Left lung (tissue), 10 donors: ENCODE results near the gene SHC3. TPM values are rescaled to one million over a fixed set of nuclear protein-coding genes. Genes with fewer than 3 reads are reported as not detected.
A peak's percentile ranks its signal among the peaks of the same experiment; 100 is the strongest.

Experiments
- ATAC-seq: fragments of 200-7000 bp; cut with Tn5 transposase; one replicate; pipeline ENCODE4 v1.9.1; 2020; ENCODE audit warnings: moderate library complexity
- DNase-seq, 4 donors: peaks; one replicate each; pipeline ENCODE4 v3.0.0-alpha.2; 2013 to 2020
- H3K27ac ChIP-seq, 2 donors: fragments of 200-600 bp; sonication (generic) in 1 of 2; one replicate each; pipeline versions ENCODE4 v1.5.0 to v1.8.0; 2020 to 2021
- H3K27me3 ChIP-seq, 2 donors: fragments of 200-600 bp; sonication (generic) in 1 of 2; one replicate each; pipeline versions ENCODE4 v1.5.0 to v1.8.0; 2020 to 2021
- H3K36me3 ChIP-seq, 2 donors: fragments of 200-600 bp; sonication (generic) in 1 of 2; one replicate each; pipeline versions ENCODE4 v1.5.0 to v1.8.0; 2020 to 2021
- H3K4me1 ChIP-seq, 2 donors: fragments of 200-600 bp; one replicate each; pipeline ENCODE4 v1.8.0; 2021
- H3K4me3 ChIP-seq, 2 donors: fragments of 200-600 bp; sonication (generic) in 1 of 2; one replicate each; pipeline versions ENCODE4 v1.5.0 to v1.8.0; 2020 to 2021; ENCODE audit warnings: mild to moderate bottlenecking in 1 of 2
- H3K9me3 ChIP-seq, 2 donors: fragments of 200-600 bp; sonication (generic) in 1 of 2; one replicate each; pipeline versions ENCODE4 v1.5.0 to v1.8.0; 2020 to 2021
- intact Hi-C, 2 donors: fragments of 100-400 bp; cut with DNase I; formaldehyde crosslinking; loops; one replicate each; pipeline versions ENCODE4 v1.11.2 to v1.14.2; 2022
- polyA plus RNA-seq, 6 donors: library from polyadenylated mRNA; unstranded; fragments of 120-200 nt; gene quantifications; one replicate each; pipeline ENCODE4 v1.2.1, GENCODE V29; 2013; ENCODE audit not compliant: insufficient read length in 6 of 6
- total RNA-seq, 2 donors: library from RNA; stranded (reverse); fragmentation: NEBNext Ultra II Directional; extraction: Animal tissue kit (Norgen Biotek cat#: 25700); gene quantifications; one replicate each; pipeline ENCODE4 v1.2.1, GENCODE V29; 2021
- TF ChIP-seq, protein P1 (sequence below), 2 donors: fragments of 200-600 bp; sonication (generic) in 1 of 2; IDR thresholded peaks; one replicate each; pipeline versions ENCODE4 v1.5.0 to v1.8.0; 2021; ENCODE audit warnings: antibody characterized with exemption in 2 of 2
- donor health status: DM: no; HTN: yes; CAD: no.
- donor health status: DM: no; HTN: no; CAD: no.

Gene SHC3
- total and polyA plus RNA-seq, 8 donors: 10.4 to 19.2 (median 15.6) TPM

DNA sequence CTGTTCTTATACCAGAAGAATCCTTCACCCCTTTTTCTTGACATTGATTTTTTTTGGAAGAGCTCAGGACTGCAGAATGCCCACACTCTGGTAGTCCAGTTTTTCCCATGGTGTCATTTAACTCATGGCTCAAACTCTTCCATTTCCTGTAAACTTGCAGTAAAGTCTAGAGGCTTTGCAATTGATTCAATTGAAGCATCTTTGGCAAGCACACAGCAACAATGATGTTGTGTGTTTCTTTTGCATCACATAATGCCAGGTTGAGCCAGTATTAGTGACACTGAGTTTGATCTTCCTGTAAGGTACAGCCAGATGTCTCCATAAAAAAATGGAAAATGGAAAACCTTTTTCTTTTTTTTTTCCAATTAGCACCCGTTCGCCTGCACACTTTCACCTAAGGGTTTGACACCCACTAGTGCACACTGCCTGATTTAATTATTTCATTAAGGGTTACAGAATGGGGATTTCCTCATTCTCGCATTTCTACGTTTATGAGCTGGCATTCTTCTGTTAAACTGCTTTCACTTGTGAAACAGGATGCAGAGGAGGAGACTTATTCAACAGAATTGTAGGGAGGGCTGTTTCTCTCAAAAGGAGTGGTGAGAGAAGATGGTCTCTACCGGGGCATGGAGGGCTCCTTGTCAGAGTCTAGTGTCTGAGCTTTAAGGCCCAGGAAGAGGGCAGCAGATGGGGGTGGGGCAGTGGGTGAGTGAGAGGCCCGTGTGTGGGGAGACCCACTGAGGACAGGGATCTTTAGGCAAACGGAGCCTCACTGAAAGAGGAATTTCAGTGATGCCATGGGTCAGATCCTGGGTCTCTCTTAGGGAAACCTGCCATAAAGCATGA lies 189.6 kb downstream of the SHC3 start:
- Histone ChIP-seq H3K27ac (no peak overlapping the region), H3K4me3 (no peak overlapping the region), H3K9me3 (no peaks in the 10 kb centered on the region), H3K36me3 (no peaks in the 10 kb centered on the region), H3K4me1 (peaks cover 2 to 45% of the 10 kb centered on the region in 2 donors), H3K27me3 (peaks cover 0 to 39% of the 10 kb centered on the region in 2 donors)
- DNase-seq: no peak
- TF ChIP-seq, protein P1, sequence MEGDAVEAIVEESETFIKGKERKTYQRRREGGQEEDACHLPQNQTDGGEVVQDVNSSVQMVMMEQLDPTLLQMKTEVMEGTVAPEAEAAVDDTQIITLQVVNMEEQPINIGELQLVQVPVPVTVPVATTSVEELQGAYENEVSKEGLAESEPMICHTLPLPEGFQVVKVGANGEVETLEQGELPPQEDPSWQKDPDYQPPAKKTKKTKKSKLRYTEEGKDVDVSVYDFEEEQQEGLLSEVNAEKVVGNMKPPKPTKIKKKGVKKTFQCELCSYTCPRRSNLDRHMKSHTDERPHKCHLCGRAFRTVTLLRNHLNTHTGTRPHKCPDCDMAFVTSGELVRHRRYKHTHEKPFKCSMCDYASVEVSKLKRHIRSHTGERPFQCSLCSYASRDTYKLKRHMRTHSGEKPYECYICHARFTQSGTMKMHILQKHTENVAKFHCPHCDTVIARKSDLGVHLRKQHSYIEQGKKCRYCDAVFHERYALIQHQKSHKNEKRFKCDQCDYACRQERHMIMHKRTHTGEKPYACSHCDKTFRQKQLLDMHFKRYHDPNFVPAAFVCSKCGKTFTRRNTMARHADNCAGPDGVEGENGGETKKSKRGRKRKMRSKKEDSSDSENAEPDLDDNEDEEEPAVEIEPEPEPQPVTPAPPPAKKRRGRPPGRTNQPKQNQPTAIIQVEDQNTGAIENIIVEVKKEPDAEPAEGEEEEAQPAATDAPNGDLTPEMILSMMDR (IDR thresholded peaks at IDR 0.05): no peak
- intact Hi-C loops: no loop called here
- no peak for ATAC-seq

DNA sequence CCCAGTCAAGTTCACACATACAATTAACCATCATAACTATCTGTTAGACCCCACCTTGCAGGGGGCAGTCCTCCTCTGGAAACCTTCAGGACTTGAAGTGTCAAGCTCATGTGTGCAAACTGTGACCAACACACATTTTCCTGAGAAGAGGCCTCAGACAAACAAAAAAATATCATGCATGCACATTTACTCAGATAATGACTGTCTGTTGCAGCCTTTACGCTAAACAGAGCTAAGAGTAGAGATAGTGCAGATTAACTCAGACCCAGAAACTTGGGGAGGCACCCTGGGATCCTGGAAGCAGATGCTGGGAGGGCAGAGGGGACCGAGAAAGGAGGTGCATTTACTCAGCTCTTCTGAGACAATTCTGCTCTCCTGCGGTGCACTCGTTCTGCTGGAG lies 191.0 kb downstream of the SHC3 start:
- TF ChIP-seq, protein P1 (IDR thresholded peaks at IDR 0.05): no peak
- ATAC-seq: no peak

DNA sequence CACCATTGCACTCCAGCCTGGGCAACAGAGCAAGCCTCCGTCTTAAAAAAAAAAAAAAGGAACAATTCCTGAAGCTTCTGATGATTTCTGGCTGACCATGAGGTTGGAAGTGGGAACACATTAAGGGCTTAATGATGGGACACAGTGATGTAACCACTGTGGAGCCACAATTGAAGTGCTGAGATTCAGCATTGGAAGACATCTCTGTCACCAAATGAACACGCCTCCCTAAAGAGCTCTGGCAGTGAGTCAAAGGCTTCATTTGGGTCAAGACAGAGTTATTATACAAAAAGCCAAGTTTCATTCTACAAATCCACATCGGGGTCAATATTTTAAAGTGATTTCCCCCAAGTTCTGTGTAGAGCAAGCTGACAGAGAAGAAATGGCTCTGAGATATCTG lies 191.8 kb downstream of the SHC3 start:
- Histone ChIP-seq H3K27ac (no peak overlapping the region), H3K27me3 (peaks cover 0 to 22% of the 10 kb centered on the region in 2 donors), H3K36me3 (no peaks in the 10 kb centered on the region), H3K4me3 (no peak overlapping the region), H3K4me1 (peaks cover 0 to 26% of the 10 kb centered on the region in 2 donors), H3K9me3 (peaks cover 0 to 3% of the 10 kb centered on the region in 2 donors)
- intact Hi-C loops: no loop called here
- no peak for ATAC-seq
- DNase-seq: peak in 2 of 4 donors; percentile 63 to 83
- TF ChIP-seq, protein P1 (IDR thresholded peaks at IDR 0.05): no peak

More for the DNA sequence above, 191.0 kb downstream of the SHC3 start:
- Histone ChIP-seq H3K27me3 (peaks cover 0 to 30% of the 10 kb centered on the region in 2 donors), H3K4me1 (peaks cover 0 to 35% of the 10 kb centered on the region in 2 donors), H3K27ac (no peak overlapping the region), H3K4me3 (no peak overlapping the region), H3K36me3 (no peaks in the 10 kb centered on the region), H3K9me3 (no peaks in the 10 kb centered on the region)
- intact Hi-C loops: no loop called here
- DNase-seq: no peak

DNA sequence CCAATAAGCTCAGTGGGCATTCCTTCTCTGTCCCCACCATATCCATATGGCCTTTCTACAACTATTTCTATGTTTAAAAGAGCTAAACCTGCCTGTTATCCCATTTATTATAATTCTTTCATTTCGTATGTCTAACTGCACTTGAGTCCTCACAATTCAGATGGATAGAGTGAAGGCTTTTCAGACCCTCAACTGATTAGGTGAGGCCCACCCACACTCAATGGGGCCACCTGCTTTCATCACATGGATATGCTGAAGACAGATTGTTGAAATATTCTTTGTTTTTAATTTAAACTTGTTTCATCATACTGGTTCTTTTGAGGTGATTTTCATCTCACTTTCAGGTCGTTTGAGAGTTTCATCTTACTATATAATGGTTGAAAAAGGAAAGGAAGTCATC lies 193.0 kb downstream of the SHC3 start:
- no peak for ATAC-seq
- TF ChIP-seq, protein P1 (IDR thresholded peaks at IDR 0.05): no peak
- Histone ChIP-seq H3K36me3 (no peaks in the 10 kb centered on the region), H3K9me3 (peaks cover 0 to 3% of the 10 kb centered on the region in 2 donors), H3K4me3 (no peak overlapping the region), H3K4me1 (peaks cover 0 to 17% of the 10 kb centered on the region in 2 donors), H3K27me3 (peaks cover 0 to 10% of the 10 kb centered on the region in 2 donors), H3K27ac (no peak overlapping the region)
- intact Hi-C loops: no loop called here
- no peak for DNase-seq

DNA sequence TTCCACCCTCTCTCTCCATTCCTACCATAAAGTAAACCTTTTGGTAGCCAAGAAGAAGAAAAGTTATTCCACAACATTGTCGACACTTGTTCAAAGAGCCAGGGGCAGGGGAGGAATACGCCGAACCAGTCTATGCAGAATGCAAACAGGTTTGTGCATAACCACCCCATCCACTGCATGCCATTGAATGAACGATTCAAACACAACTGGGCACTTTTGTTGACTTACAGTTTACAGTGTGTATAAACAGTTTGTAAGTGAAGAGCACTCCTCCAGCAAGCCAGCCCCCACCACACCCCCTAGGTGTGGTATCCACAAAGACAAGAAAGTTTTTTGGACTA lies 194.1 kb downstream of the SHC3 start:
- Histone ChIP-seq H3K9me3 (peaks cover 0 to 3% of the 10 kb centered on the region in 2 donors), H3K4me3 (no peak overlapping the region), H3K27ac (no peak overlapping the region), H3K36me3 (no peaks in the 10 kb centered on the region), H3K4me1 (peaks cover 0 to 6% of the 10 kb centered on the region in 2 donors), H3K27me3 (peaks cover 0 to 3% of the 10 kb centered on the region in 2 donors)
- TF ChIP-seq, protein P1 (IDR thresholded peaks at IDR 0.05): no peak
- no peak for DNase-seq
- intact Hi-C loops: no loop called here
- ATAC-seq: peak; percentile 78
